HCT116 (cell line): Measurements from ENCODE around the gene TNRC18.
"Not testable (repeated sequence)": the region's sequence is repeated elsewhere in the genome, so short reads cannot be mapped to it uniquely, and the experiment has no call there.

ENCODE experiments used
- CBX3 ChIP-seq: IDR thresholded peaks from 2 replicates; pipeline ENCODE4 v1.6.1; 2012; ENCODE audit warnings: low read depth
- CEBPB ChIP-seq: IDR thresholded peaks from 2 replicates; pipeline ENCODE4 v1.6.1; 2012; ENCODE audit warnings: low read depth
- EZH2 ChIP-seq: fragments of 200-600 bp; sonication (generic); IDR thresholded peaks from 2 replicates; pipeline ENCODE4 v1.6.1; 2017; ENCODE audit warnings: antibody characterized with exemption, mixed run types
- EZH2phosphoT487 ChIP-seq: fragments of 200-600 bp; IDR thresholded peaks from 2 replicates; pipeline ENCODE4 v1.6.1; 2018; ENCODE audit warnings: antibody characterized with exemption, borderline replicate concordance
- JUND ChIP-seq: IDR thresholded peaks from 2 replicates; pipeline ENCODE4 v1.6.1; 2012
- SP1 ChIP-seq: IDR thresholded peaks from 2 replicates; pipeline ENCODE4 v1.6.1; 2012; ENCODE audit warnings: low read depth
- YY1 ChIP-seq: IDR thresholded peaks from 2 replicates; pipeline ENCODE4 v1.6.1; 2011; ENCODE audit warnings: low read length, low read depth, moderate library complexity, mild to moderate bottlenecking; ENCODE audit not compliant: insufficient replicate concordance; ENCODE audit errors: extremely low read depth
- ZNF274 ChIP-seq: fragments of 200-500 bp; sonication (Bioruptor generic); IDR thresholded peaks from 2 replicates; pipeline ENCODE4 v1.6.1; 2014; ENCODE audit warnings: mild to moderate bottlenecking, low read depth, low read length, inconsistent platforms
- TF ChIP-seq, protein P1 (sequence below): IDR thresholded peaks from 2 replicates; pipeline ENCODE4 v1.6.1; 2012
- TF ChIP-seq, protein P2 (sequence below): IDR thresholded peaks from 2 replicates; pipeline ENCODE4 v1.6.1; 2012; ENCODE audit warnings: low read depth
- TF ChIP-seq, protein P3 (sequence below), 3 experiments: fragments of 200-600 bp in 1 of 3; sonication (generic) in 1 of 3; IDR thresholded peaks in 2 of 3; conservative IDR thresholded peaks in 1 of 3; 2 replicates each; pipeline ENCODE4 v1.5.1; 2012 to 2017; ENCODE audit warnings: low read depth in 2 of 3, low read length in 2 of 3, antibody characterized with exemption in 1 of 3, borderline replicate concordance in 1 of 3, control low read depth in 1 of 3, mild to moderate bottlenecking in 1 of 3, mixed read lengths in 1 of 3, mixed run types in 1 of 3, moderate library complexity in 1 of 3; ENCODE audit not compliant: insufficient read depth in 1 of 3
- TF ChIP-seq, protein P4 (sequence below): IDR thresholded peaks from 2 replicates; pipeline ENCODE4 v1.6.1; 2011; ENCODE audit warnings: mild to moderate bottlenecking, low read length, moderate library complexity; ENCODE audit not compliant: insufficient replicate concordance; ENCODE audit errors: extremely low read depth

DNA sequence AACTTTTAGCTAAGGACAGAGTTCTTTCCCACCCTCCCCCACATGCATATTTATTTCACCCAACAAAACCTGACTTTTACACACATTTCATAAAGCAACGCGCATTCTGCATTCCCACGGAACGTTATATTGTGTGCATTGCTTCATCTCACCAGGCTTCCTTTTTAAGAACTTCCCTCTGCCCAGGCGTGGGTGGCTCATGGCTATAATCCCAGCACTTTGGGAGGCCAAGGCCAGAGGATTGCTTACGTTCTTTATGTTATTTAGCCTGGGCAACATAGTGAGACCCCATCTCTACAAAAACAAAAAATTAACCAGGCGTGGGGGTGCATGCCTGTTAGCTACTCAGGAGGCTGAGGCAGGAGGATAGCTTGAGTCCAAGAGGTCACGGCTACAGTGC lies 155.8 kb downstream of the TNRC18 start:
- TF ChIP-seq, protein P1, sequence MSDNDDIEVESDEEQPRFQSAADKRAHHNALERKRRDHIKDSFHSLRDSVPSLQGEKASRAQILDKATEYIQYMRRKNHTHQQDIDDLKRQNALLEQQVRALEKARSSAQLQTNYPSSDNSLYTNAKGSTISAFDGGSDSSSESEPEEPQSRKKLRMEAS: not testable (repeated sequence)
- not testable (repeated sequence) for TF ChIP-seq ZNF274, CEBPB, EZH2, CBX3, SP1, JUND, YY1, EZH2phosphoT487
- TF ChIP-seq, protein P2, sequence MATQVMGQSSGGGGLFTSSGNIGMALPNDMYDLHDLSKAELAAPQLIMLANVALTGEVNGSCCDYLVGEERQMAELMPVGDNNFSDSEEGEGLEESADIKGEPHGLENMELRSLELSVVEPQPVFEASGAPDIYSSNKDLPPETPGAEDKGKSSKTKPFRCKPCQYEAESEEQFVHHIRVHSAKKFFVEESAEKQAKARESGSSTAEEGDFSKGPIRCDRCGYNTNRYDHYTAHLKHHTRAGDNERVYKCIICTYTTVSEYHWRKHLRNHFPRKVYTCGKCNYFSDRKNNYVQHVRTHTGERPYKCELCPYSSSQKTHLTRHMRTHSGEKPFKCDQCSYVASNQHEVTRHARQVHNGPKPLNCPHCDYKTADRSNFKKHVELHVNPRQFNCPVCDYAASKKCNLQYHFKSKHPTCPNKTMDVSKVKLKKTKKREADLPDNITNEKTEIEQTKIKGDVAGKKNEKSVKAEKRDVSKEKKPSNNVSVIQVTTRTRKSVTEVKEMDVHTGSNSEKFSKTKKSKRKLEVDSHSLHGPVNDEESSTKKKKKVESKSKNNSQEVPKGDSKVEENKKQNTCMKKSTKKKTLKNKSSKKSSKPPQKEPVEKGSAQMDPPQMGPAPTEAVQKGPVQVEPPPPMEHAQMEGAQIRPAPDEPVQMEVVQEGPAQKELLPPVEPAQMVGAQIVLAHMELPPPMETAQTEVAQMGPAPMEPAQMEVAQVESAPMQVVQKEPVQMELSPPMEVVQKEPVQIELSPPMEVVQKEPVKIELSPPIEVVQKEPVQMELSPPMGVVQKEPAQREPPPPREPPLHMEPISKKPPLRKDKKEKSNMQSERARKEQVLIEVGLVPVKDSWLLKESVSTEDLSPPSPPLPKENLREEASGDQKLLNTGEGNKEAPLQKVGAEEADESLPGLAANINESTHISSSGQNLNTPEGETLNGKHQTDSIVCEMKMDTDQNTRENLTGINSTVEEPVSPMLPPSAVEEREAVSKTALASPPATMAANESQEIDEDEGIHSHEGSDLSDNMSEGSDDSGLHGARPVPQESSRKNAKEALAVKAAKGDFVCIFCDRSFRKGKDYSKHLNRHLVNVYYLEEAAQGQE: not testable (repeated sequence)
- TF ChIP-seq, protein P3, sequence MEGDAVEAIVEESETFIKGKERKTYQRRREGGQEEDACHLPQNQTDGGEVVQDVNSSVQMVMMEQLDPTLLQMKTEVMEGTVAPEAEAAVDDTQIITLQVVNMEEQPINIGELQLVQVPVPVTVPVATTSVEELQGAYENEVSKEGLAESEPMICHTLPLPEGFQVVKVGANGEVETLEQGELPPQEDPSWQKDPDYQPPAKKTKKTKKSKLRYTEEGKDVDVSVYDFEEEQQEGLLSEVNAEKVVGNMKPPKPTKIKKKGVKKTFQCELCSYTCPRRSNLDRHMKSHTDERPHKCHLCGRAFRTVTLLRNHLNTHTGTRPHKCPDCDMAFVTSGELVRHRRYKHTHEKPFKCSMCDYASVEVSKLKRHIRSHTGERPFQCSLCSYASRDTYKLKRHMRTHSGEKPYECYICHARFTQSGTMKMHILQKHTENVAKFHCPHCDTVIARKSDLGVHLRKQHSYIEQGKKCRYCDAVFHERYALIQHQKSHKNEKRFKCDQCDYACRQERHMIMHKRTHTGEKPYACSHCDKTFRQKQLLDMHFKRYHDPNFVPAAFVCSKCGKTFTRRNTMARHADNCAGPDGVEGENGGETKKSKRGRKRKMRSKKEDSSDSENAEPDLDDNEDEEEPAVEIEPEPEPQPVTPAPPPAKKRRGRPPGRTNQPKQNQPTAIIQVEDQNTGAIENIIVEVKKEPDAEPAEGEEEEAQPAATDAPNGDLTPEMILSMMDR (IDR thresholded peaks at IDR 0.05 in 2 of 3, conservative IDR thresholded peaks at IDR 0.05 in 1 of 3; ENCODE audit: borderline replicate concordance in 1 of 3, insufficient read depth in 1 of 3, low read depth in 2 of 3, low read length in 2 of 3): not testable (repeated sequence)
- TF ChIP-seq, protein P4, sequence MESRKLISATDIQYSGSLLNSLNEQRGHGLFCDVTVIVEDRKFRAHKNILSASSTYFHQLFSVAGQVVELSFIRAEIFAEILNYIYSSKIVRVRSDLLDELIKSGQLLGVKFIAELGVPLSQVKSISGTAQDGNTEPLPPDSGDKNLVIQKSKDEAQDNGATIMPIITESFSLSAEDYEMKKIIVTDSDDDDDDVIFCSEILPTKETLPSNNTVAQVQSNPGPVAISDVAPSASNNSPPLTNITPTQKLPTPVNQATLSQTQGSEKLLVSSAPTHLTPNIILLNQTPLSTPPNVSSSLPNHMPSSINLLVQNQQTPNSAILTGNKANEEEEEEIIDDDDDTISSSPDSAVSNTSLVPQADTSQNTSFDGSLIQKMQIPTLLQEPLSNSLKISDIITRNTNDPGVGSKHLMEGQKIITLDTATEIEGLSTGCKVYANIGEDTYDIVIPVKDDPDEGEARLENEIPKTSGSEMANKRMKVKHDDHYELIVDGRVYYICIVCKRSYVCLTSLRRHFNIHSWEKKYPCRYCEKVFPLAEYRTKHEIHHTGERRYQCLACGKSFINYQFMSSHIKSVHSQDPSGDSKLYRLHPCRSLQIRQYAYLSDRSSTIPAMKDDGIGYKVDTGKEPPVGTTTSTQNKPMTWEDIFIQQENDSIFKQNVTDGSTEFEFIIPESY: not testable (repeated sequence)
